GM12878 (cell line): ENCODE measurements around the gene ZNF230. TPM values are rescaled to one million over a fixed set of nuclear protein-coding genes. Genes with fewer than 3 reads are reported as not detected.

ENCODE experiments used
- BCL11A ChIP-seq: IDR thresholded peaks from 2 replicates; pipeline ENCODE4 v1.6.1; 2011; ENCODE audit warnings: low read depth, low read length
- ESRRA ChIP-seq: IDR thresholded peaks from 2 replicates; pipeline ENCODE4 v1.6.1; 2012; ENCODE audit warnings: mild to moderate bottlenecking, low read length, improper control_type of control experiment
- FOXM1 ChIP-seq: IDR thresholded peaks from 2 replicates; pipeline ENCODE4 v1.6.1; 2012; ENCODE audit warnings: low read depth, mild to moderate bottlenecking, inconsistent platforms, low read length, moderate library complexity
- IKZF2 ChIP-seq, 2 experiments: fragments of 450-650 bp; IDR thresholded peaks; 2 replicates each; pipeline ENCODE4 v1.6.1; 2017; ENCODE audit warnings: mild to moderate bottlenecking in 2 of 2, moderate library complexity in 2 of 2
- NBN ChIP-seq: fragments of 450-650 bp; IDR thresholded peaks from 2 replicates; pipeline ENCODE4 v1.6.1; 2016
- RB1 ChIP-seq: fragments of 450-650 bp; formaldehyde crosslinking; IDR thresholded peaks from 2 replicates; pipeline ENCODE4 v1.6.1; 2017; ENCODE audit warnings: mild to moderate bottlenecking, borderline replicate concordance
- SMAD5 ChIP-seq: IDR thresholded peaks from 2 replicates; pipeline ENCODE4 v1.6.1; 2016; ENCODE audit warnings: antibody characterized with exemption, low read depth
- SPI1 ChIP-seq: IDR thresholded peaks from 2 replicates; pipeline ENCODE4 v1.6.1; 2011; ENCODE audit warnings: low read depth, mild to moderate bottlenecking, low read length, moderate library complexity, borderline replicate concordance; ENCODE audit not compliant: insufficient read depth
- SUZ12 ChIP-seq: fragments of 200-600 bp; sonication (generic); IDR thresholded peaks from one replicate; pipeline ENCODE4 v1.6.1; 2018; ENCODE audit warnings: antibody characterized with exemption, mild to moderate bottlenecking; ENCODE audit not compliant: unreplicated experiment
- WRNIP1 ChIP-seq: IDR thresholded peaks from 2 replicates; pipeline ENCODE4 v1.6.1; 2011; ENCODE audit warnings: low read depth, low read length, improper control_type of control experiment, borderline replicate concordance
- YY1 ChIP-seq: IDR thresholded peaks from 2 replicates; pipeline ENCODE4 v1.6.1; 2011; ENCODE audit warnings: low read depth, mild to moderate bottlenecking, low read length
- ZNF622 ChIP-seq: fragments of 450-650 bp; IDR thresholded peaks from 2 replicates; pipeline ENCODE4 v1.6.1; 2017; ENCODE audit warnings: mild to moderate bottlenecking, inconsistent platforms
- polyA plus RNA-seq, 11 experiments: library from polyadenylated mRNA; depleted of rRNA in 4 of 11; unstranded in 6 of 11; stranded (reverse) in 5 of 11; fragments of >200 nt; fragmentation: Nextera tagmentation in 4 of 11; fragmentation: Illumina TruSeq in 1 of 11; extraction: Ambion mirVana in 4 of 11; extraction: Trizol in 1 of 11; gene quantifications; 1 replicate in 1 of 11; 2 replicates in 10 of 11; pipeline versions ENCODE4 v1.2.1 to v1.2.3, GENCODE V29; 2011 to 2016; ENCODE audit warnings: inconsistent platforms in 2 of 11, missing spikeins in 2 of 11, low read depth in 1 of 11
- total RNA-seq, 4 experiments: library from RNA; depleted of rRNA in 3 of 4; stranded (reverse); fragments of >200 nt in 3 of 4; fragmentation: Illumina TruSeq in 1 of 4; extraction: Trizol in 1 of 4; gene quantifications; 2 replicates each; pipeline versions ENCODE4 v1.2.1 to v1.2.3, GENCODE V29; 2013 to 2021
- TF ChIP-seq, protein P1 (sequence below): fragments of 450-650 bp; formaldehyde crosslinking; IDR thresholded peaks from 2 replicates; pipeline ENCODE4 v1.4.0; 2022; ENCODE audit warnings: mild to moderate bottlenecking, moderate library complexity
- TF ChIP-seq, protein P2 (sequence below): IDR thresholded peaks from 2 replicates; pipeline ENCODE4 v1.6.1; 2012; ENCODE audit warnings: mild to moderate bottlenecking, low read depth, low read length
- TF ChIP-seq, protein P3 (sequence below): IDR thresholded peaks from 2 replicates; pipeline ENCODE4 v1.6.1; 2011; ENCODE audit warnings: borderline replicate concordance, low read depth, mild to moderate bottlenecking, moderate library complexity, mixed read lengths, low read length; ENCODE audit not compliant: insufficient read depth; ENCODE audit errors: extremely low read length
- TF ChIP-seq, protein P4 (sequence below): IDR thresholded peaks from 2 replicates; pipeline ENCODE4 v1.6.1; 2011; ENCODE audit warnings: low read depth, low read length, improper control_type of control experiment, borderline replicate concordance
- TF ChIP-seq, protein P5 (sequence below): IDR thresholded peaks from 2 replicates; pipeline ENCODE4 v1.6.1; 2011; ENCODE audit warnings: mild to moderate bottlenecking, low read depth, low read length, moderate library complexity; ENCODE audit not compliant: insufficient replicate concordance

The ZNF230 gene
- total and polyA plus RNA-seq, 10 of the 15 experiments (the other 5 are each of a cell fraction or from before 2014, with no cell fraction given): 1.8 to 9.1 (median 3.5) TPM

DNA sequence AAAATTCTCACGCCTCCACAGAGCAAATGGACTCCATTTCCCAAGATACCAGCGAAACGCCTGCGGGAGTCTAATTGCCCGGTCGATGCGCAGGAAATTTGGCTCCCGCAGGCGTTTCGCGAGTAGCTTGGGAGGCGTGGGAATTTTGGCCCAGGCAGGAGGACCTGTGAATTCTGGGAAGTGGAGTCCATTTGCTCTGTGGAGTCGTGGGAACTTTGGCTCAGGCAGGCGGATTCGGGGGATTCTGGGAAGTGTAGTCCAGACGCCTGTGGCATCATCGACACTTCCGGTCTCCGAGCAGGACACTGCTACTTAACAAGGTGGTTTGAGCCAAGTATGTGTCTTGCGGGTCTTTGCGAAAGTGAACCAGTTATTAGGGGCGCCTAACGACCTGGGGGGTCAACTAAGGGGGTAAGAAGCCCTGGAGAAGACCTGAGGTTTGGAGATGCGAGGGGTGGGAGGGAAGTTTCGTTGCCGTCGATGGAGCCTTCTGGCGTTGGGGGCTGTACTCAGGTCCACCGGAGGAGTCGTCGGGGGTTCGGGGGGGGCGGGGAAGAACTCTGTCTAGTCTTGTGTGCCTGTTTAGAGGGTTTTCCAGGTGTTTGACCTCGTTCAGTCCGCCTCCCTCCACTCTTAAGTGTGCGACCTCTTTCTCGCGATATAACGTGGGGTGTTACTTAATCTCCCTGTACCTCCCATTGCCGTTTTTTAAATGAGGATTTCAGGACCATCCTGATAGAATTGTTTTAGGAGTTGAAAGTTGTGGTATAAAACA lies 18.7 kb upstream of the ZNF230 start, which contains the start of gene ZNF155 (continued):
- TF ChIP-seq, protein P1, sequence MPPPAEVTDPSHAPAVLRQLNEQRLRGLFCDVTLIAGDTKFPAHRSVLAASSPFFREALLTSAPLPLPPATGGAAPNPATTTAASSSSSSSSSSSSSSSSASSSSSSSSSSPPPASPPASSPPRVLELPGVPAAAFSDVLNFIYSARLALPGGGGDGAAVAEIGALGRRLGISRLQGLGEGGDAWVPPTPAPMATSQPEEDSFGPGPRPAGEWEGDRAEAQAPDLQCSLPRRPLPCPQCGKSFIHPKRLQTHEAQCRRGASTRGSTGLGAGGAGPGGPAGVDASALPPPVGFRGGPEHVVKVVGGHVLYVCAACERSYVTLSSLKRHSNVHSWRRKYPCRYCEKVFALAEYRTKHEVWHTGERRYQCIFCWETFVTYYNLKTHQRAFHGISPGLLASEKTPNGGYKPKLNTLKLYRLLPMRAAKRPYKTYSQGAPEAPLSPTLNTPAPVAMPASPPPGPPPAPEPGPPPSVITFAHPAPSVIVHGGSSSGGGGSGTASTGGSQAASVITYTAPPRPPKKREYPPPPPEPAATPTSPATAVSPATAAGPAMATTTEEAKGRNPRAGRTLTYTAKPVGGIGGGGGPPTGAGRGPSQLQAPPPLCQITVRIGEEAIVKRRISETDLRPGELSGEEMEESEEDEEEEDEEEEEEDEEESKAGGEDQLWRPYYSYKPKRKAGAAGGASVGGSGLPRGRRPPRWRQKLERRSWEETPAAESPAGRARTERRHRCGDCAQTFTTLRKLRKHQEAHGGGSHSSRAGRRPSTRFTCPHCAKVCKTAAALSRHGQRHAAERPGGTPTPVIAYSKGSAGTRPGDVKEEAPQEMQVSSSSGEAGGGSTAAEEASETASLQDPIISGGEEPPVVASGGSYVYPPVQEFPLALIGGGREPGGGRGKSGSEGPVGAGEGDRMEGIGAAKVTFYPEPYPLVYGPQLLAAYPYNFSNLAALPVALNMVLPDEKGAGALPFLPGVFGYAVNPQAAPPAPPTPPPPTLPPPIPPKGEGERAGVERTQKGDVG (CRISPR knock-in tag): no peak
- TF ChIP-seq YY1 (peak; percentile 65), SUZ12 (no peak), SMAD5 (no peak), BCL11A (0 out of 2 replicates have a peak, but pooled peaks have one; percentile 3), FOXM1 (no peak), WRNIP1 (no peak), ZNF622 (no peak), RB1 (no peak), NBN (peak; percentile 26; the same call in 1 of the 2 replicates), ESRRA (no peak), IKZF2 (IDR thresholded peaks at IDR 0.05) (peak in 1 of 2 experiments; percentile 67; a peak in 3 of 4 replicates), SPI1 (no peak)
- TF ChIP-seq, protein P2, sequence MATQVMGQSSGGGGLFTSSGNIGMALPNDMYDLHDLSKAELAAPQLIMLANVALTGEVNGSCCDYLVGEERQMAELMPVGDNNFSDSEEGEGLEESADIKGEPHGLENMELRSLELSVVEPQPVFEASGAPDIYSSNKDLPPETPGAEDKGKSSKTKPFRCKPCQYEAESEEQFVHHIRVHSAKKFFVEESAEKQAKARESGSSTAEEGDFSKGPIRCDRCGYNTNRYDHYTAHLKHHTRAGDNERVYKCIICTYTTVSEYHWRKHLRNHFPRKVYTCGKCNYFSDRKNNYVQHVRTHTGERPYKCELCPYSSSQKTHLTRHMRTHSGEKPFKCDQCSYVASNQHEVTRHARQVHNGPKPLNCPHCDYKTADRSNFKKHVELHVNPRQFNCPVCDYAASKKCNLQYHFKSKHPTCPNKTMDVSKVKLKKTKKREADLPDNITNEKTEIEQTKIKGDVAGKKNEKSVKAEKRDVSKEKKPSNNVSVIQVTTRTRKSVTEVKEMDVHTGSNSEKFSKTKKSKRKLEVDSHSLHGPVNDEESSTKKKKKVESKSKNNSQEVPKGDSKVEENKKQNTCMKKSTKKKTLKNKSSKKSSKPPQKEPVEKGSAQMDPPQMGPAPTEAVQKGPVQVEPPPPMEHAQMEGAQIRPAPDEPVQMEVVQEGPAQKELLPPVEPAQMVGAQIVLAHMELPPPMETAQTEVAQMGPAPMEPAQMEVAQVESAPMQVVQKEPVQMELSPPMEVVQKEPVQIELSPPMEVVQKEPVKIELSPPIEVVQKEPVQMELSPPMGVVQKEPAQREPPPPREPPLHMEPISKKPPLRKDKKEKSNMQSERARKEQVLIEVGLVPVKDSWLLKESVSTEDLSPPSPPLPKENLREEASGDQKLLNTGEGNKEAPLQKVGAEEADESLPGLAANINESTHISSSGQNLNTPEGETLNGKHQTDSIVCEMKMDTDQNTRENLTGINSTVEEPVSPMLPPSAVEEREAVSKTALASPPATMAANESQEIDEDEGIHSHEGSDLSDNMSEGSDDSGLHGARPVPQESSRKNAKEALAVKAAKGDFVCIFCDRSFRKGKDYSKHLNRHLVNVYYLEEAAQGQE: no peak
- TF ChIP-seq, protein P3, sequence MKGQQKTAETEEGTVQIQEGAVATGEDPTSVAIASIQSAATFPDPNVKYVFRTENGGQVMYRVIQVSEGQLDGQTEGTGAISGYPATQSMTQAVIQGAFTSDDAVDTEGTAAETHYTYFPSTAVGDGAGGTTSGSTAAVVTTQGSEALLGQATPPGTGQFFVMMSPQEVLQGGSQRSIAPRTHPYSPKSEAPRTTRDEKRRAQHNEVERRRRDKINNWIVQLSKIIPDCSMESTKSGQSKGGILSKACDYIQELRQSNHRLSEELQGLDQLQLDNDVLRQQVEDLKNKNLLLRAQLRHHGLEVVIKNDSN: no peak
- TF ChIP-seq, protein P4, sequence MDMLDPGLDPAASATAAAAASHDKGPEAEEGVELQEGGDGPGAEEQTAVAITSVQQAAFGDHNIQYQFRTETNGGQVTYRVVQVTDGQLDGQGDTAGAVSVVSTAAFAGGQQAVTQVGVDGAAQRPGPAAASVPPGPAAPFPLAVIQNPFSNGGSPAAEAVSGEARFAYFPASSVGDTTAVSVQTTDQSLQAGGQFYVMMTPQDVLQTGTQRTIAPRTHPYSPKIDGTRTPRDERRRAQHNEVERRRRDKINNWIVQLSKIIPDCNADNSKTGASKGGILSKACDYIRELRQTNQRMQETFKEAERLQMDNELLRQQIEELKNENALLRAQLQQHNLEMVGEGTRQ: no peak
- TF ChIP-seq, protein P5, sequence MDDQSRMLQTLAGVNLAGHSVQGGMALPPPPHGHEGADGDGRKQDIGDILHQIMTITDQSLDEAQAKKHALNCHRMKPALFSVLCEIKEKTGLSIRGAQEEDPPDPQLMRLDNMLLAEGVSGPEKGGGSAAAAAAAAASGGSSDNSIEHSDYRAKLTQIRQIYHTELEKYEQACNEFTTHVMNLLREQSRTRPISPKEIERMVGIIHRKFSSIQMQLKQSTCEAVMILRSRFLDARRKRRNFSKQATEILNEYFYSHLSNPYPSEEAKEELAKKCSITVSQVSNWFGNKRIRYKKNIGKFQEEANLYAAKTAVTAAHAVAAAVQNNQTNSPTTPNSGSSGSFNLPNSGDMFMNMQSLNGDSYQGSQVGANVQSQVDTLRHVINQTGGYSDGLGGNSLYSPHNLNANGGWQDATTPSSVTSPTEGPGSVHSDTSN: no peak
